ENCODE results near the gene BRF1.
A peak's percentile ranks its signal among the peaks of the same experiment; 100 is the strongest.
"Not testable (repeated sequence)": the region's sequence is repeated elsewhere in the genome, so short reads cannot be mapped to it uniquely, and the experiment has no call there.

Gene BRF1

GRCh38 chr14:105332350-105332874 lies 31.6 kb upstream of the BRF1 start:
- no peak for DNase-seq

- DNase-seq, result no peak
These were observed 31.0 kb upstream of the BRF1 start for GRCh38 chr14:105331575-105332349.

- DNase-seq, result peak; percentile 46
These were observed 29.7 kb upstream of the BRF1 start for GRCh38 chr14:105330491-105330895.

GRCh38 chr14:105329411-105330150 lies 28.8 kb upstream of the BRF1 start:
- no peak for DNase-seq

- DNase-seq, result no peak
These were observed 28.0 kb upstream of the BRF1 start for GRCh38 chr14:105328678-105329390.

- no peak for DNase-seq
These were observed 27.4 kb upstream of the BRF1 start for GRCh38 chr14:105328070-105328677.

- DNase-seq, result not testable (repeated sequence)
These were observed 26.9 kb upstream of the BRF1 start for GRCh38 chr14:105327695-105328045.

GRCh38 chr14:105326891-105327694 lies 26.3 kb upstream of the BRF1 start:
- DNase-seq, result no peak

GRCh38 chr14:105326568-105326867 lies 25.7 kb upstream of the BRF1 start:
- no peak for DNase-seq

- no peak for DNase-seq
These were observed 25.1 kb upstream of the BRF1 start for GRCh38 chr14:105325716-105326567.

- DNase-seq, result no peak
These were observed 24.5 kb upstream of the BRF1 start for GRCh38 chr14:105325303-105325702.

- no peak for DNase-seq
These were observed 24.1 kb upstream of the BRF1 start for GRCh38 chr14:105324871-105325270.

- no peak for DNase-seq
These were observed 23.4 kb upstream of the BRF1 start for GRCh38 chr14:105324080-105324778.

- DNase-seq, result no peak
These were observed 22.9 kb upstream of the BRF1 start for GRCh38 chr14:105323663-105324062.

GRCh38 chr14:105322791-105323556 lies 22.2 kb upstream of the BRF1 start:
- DNase-seq, result no peak

GRCh38 chr14:105317546-105317945 lies 16.7 kb upstream of the BRF1 start:
- peak; percentile 34 for DNase-seq

GRCh38 chr14:105316968-105317510 lies 16.2 kb upstream of the BRF1 start:
- DNase-seq, result no peak

GRCh38 chr14:105316577-105316941 lies 15.8 kb upstream of the BRF1 start:
- no peak for DNase-seq

- DNase-seq, result peak; percentile 40
These were observed 15.3 kb upstream of the BRF1 start for GRCh38 chr14:105315941-105316576.
